ENCODE data around the gene NUP85. TPM values are rescaled to one million over a fixed set of nuclear protein-coding genes. Genes with fewer than 3 reads are reported as not detected.
"Not testable (repeated sequence)": the region's sequence is repeated elsewhere in the genome, so short reads cannot be mapped to it uniquely, and the experiment has no call there.

NUP85 gene
- total RNA-seq, 2 experiments from 2014 or later, result 140 to 172 TPM

DNA sequence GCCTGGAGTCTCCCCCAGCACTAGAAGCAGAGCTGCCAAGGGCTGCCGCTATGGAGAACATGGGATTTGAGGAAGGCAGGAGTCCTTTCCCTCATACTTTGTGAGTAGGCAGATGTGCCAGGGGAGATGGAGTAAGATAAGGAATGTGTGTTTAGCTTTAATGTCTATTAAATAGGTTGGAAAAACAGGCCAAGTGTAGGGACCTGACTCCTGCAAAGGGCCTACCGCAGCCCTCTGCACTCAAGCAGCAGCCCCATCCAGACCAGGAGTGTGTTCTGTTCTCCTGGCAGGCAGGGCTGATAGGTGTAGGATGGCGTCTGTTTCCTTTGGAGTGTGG, 67.3 kb downstream of the NUP85 start:
- Mint-ChIP-seq H3K36me3 (ENCODE audit: low read depth) (peaks cover 20% of the 10 kb centered on the region), H3K27me3 (no peaks in the 10 kb centered on the region), H3K4me3 (peak overlapping the region; percentile 78), H3K9me3 (no peaks in the 10 kb centered on the region), H3K27ac (peak overlapping the region; percentile 84), H3K4me1 (peaks cover 35% of the 10 kb centered on the region)
- DNase-seq, result no peak
- ChIA-PET CTCF (interaction anchor here (0.6 to 4.4 kb wide), 7 partner anchors 11 to 1504 kb away, joined by 3 to 115 read pairs (median 10); partner anchors contain the start of genes GGA3, MRPS7 and SLC25A19), POLR2A (no interaction called here)

GRCh38 chr17:75273977-75274708, 68.7 kb downstream of the NUP85 start:
- peaks cover 20% of the 10 kb centered on the region for H3K36me3 Mint-ChIP-seq (ENCODE audit: low read depth)
- H3K4me1 Mint-ChIP-seq, result peaks cover 27% of the 10 kb centered on the region
- no peaks in the 10 kb centered on the region for H3K9me3 Mint-ChIP-seq
- ChIA-PET CTCF (interaction anchor here (1.1 kb wide), 1 partner anchor 13 kb away, joined by 3 read pairs; the partner anchor contains the start of genes GGA3 and MRPS7), POLR2A (interaction anchor here (1.2 kb wide), 1 partner anchor 15 kb away, joined by 3 read pairs; the partner anchor contains the start of gene SLC25A19)
- DNase-seq, result no peak
- H3K4me3 Mint-ChIP-seq, result no peak overlapping the region
- no peak overlapping the region for H3K27ac Mint-ChIP-seq
- no peaks in the 10 kb centered on the region for H3K27me3 Mint-ChIP-seq

DNA sequence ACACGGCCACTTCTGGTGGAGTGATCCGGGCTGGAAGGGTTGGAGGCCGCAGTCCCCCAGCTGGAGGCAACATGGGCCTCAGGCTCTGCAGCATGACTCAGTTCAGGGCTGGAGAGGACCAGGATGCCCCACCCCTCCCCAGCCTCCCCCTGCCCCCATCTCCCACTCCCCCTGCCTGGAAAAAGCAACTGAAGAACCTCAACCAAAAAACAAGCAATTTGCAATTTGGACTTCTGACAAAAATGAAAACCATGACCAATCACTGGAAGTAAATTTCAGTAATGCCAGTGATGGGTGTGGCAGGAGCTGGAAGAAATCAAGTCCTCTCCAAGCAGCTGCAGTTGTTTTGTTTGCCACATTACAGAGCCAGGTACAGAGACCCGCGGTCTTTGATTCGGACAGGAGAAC, 72.2 kb downstream of the NUP85 start:
- H3K36me3 Mint-ChIP-seq (ENCODE audit: low read depth), result peaks cover 18% of the 10 kb centered on the region

DNA sequence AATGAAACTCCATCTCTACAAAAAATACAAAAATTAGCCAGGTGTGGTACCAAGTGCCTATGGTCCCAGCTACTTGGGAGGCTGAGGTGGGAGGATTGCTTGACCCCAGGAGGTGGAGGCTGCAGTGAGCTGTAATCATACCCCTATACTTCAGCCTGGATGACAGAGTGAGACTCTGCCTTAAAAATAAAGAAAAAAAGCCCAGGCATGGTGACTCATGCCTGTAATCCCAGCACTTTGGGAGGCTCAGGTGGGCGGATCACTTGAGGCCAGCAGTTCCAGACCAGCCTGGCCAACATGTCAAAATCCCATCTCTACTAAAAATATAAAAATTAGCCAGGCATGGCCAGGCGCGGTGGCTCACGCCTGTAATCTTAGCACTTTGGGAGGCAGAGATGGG, 74.7 kb downstream of the NUP85 start:
- H3K9me3 Mint-ChIP-seq, H3K4me3 Mint-ChIP-seq, H3K4me1 Mint-ChIP-seq, DNase-seq, POLR2A ChIA-PET, H3K27ac Mint-ChIP-seq, H3K27me3 Mint-ChIP-seq: not testable (repeated sequence)
- CTCF ChIA-PET, result interaction anchor here (1.1 to 4.5 kb wide), 2 partner anchors 9 to 18 kb away, joined by 4 to 35 read pairs; partner anchors contain the start of gene MIF4GD
- H3K36me3 Mint-ChIP-seq (ENCODE audit: low read depth), result peaks cover 15% of the 10 kb centered on the region

More for the DNA sequence above, 72.2 kb downstream of the NUP85 start:
- ChIA-PET CTCF (interaction anchor here (1.4 to 2.1 kb wide), 2 partner anchors 11 to 17 kb away, joined by 4 to 14 read pairs; partner anchors contain the start of genes GGA3, MRPS7 and SLC25A19), POLR2A (interaction anchor here (0.5 kb wide), 1 partner anchor 86 kb away, joined by 3 read pairs; no protein-coding TSS in a partner anchor)
- Mint-ChIP-seq H3K27ac (no peak overlapping the region), H3K4me3 (no peak overlapping the region), H3K9me3 (no peaks in the 10 kb centered on the region), H3K4me1 (peaks cover 13% of the 10 kb centered on the region), H3K27me3 (no peaks in the 10 kb centered on the region)
- DNase-seq, result no peak

- POLR2A ChIA-PET, result no interaction called here
- Mint-ChIP-seq H3K9me3 (no peaks in the 10 kb centered on the region), H3K4me1 (peaks cover 16% of the 10 kb centered on the region), H3K4me3 (no peak overlapping the region), H3K27me3 (no peaks in the 10 kb centered on the region), H3K27ac (no peak overlapping the region), H3K36me3 (ENCODE audit: low read depth) (peaks cover 17% of the 10 kb centered on the region)
- no peak for DNase-seq
- CTCF ChIA-PET, result interaction anchor here (0.7 to 3.7 kb wide), 3 partner anchors 14 to 468 kb away, joined by 3 to 27 read pairs (median 3); partner anchors contain the start of gene MIF4GD
These were observed 79.6 kb downstream of the NUP85 start for GRCh38 chr17:75285123-75285522.

Other genes with a start within 250 kb of the NUP85 start
- under 1 TPM; 0.44 to 0.82 TPM for gene HID1, start 232.9 kb upstream of the NUP85 start, total RNA-seq
- under 1 TPM; 0.31 to 0.40 TPM for gene CDR2L, start 218.0 kb upstream of the NUP85 start, total RNA-seq
- gene MRPL58, start 193.0 kb upstream of the NUP85 start, total RNA-seq, result 10 to 100 TPM; 41.2 to 46.2 TPM
- gene ATP5PD, start 158.7 kb upstream of the NUP85 start, total RNA-seq, result 100 to 1,000 TPM; 252 to 259 TPM
- 10 to 100 TPM; 21.7 TPM for gene KCTD2, start 158.5 kb upstream of the NUP85 start, total RNA-seq
- gene SLC16A5, start 117.7 kb upstream of the NUP85 start, total RNA-seq, result 10 to 100 TPM; 11.4 to 12.2 TPM
- gene ARMC7, start 95.7 kb upstream of the NUP85 start, total RNA-seq, result 10 to 100 TPM; 18.5 to 18.8 TPM
- gene NT5C, start 73.9 kb upstream of the NUP85 start, total RNA-seq, result 10 to 100 TPM; 45.2 to 50.4 TPM
- gene JPT1, start 51.2 kb upstream of the NUP85 start, total RNA-seq, result 100 to 1,000 TPM; 277 to 280 TPM
- 100 to 1,000 TPM; 527 to 642 TPM for gene SUMO2, start 22.7 kb upstream of the NUP85 start, total RNA-seq
- 10 to 100 TPM; 80.2 to 86.1 TPM for gene GGA3, start 55.9 kb downstream of the NUP85 start, total RNA-seq
- 10 to 100 TPM; 35.4 to 38.2 TPM for gene MRPS7, start 56.2 kb downstream of the NUP85 start, total RNA-seq
- gene MIF4GD, start 65.6 kb downstream of the NUP85 start, total RNA-seq, result 10 to 100 TPM; 44.4 to 44.6 TPM
- gene SLC25A19, start 83.8 kb downstream of the NUP85 start, total RNA-seq, result 10 to 100 TPM; 27.6 to 30.5 TPM
- gene GRB2, start 200.0 kb downstream of the NUP85 start, total RNA-seq, result 100 to 1,000 TPM; 136 to 150 TPM

Data from activated CD4-positive, alpha-beta T cell treated with anti-CD3 and anti-CD28 coated beads, Interleukin-2, amount 10 ng/mL, durations not matched to agents 7 days and 5 days (primary cell).